ENCODE measurements around the gene RPA1. TPM values are rescaled to one million over a fixed set of nuclear protein-coding genes. Genes with fewer than 3 reads are reported as not detected.
A peak's percentile ranks its signal among the peaks of the same experiment; 100 is the strongest.
"Not testable (repeated sequence)": the region's sequence is repeated elsewhere in the genome, so short reads cannot be mapped to it uniquely, and the experiment has no call there.

RPA1 gene
- total and polyA plus RNA-seq, 2 donors: 33.0 to 33.9 TPM

- H3K36me3 ChIP-seq (ENCODE audit: control insufficient read depth in 2 of 2, insufficient read depth in 2 of 2, low read length in 1 of 2): peaks cover 24 to 28% of the 10 kb centered on the region in 2 donors
- DNase-seq (ENCODE audit: low read depth in 6 of 9, low spot score in 9 of 9): no peak
- no peaks in the 10 kb centered on the region for H3K27me3 ChIP-seq (ENCODE audit: control insufficient read depth in 2 of 2, insufficient read depth in 1 of 2, low read length in 1 of 2)
- WGBS: 97% methylated on average over 5 of the region's 5 CpGs
- H3K4me3 ChIP-seq (ENCODE audit: low read length in 2 of 2): no peak overlapping the region
- no peak overlapping the region for H3K27ac ChIP-seq (ENCODE audit: low read depth in 1 of 2, low read length in 1 of 2)
- no peaks in the 10 kb centered on the region for H3K9me3 ChIP-seq (ENCODE audit: control insufficient read depth in 2 of 2, insufficient read depth in 1 of 2, low read length in 1 of 2)
- peaks cover 0 to 7% of the 10 kb centered on the region in 2 donors for H3K4me1 ChIP-seq (ENCODE audit: control insufficient read depth in 2 of 2, insufficient read depth in 2 of 2, low read length in 2 of 2)
Observed at GRCh38 chr17:1789936-1790335, 39.9 kb upstream of the RPA1 start.

- DNase-seq (ENCODE audit: low read depth in 6 of 9, low spot score in 9 of 9): no peak
- peaks cover 5 to 13% of the 10 kb centered on the region in 2 donors for H3K36me3 ChIP-seq (ENCODE audit: control insufficient read depth in 2 of 2, insufficient read depth in 2 of 2, low read length in 1 of 2)
- WGBS: 90% methylated on average over 23 of the region's 23 CpGs
- no peak overlapping the region for H3K27ac ChIP-seq (ENCODE audit: low read depth in 1 of 2, low read length in 1 of 2)
- H3K4me3 ChIP-seq (ENCODE audit: low read length in 2 of 2): no peak overlapping the region
- H3K9me3 ChIP-seq (ENCODE audit: control insufficient read depth in 2 of 2, insufficient read depth in 1 of 2, low read length in 1 of 2): no peaks in the 10 kb centered on the region
- H3K27me3 ChIP-seq (ENCODE audit: control insufficient read depth in 2 of 2, insufficient read depth in 1 of 2, low read length in 1 of 2): no peaks in the 10 kb centered on the region
- H3K4me1 ChIP-seq (ENCODE audit: control insufficient read depth in 2 of 2, insufficient read depth in 2 of 2, low read length in 2 of 2): peaks cover 0 to 7% of the 10 kb centered on the region in 2 donors
Observed at GRCh38 chr17:1792495-1793446, 37.0 kb upstream of the RPA1 start.

- Histone ChIP-seq H3K4me3 (ENCODE audit: low read length in 2 of 2) (no peak overlapping the region), H3K36me3 (ENCODE audit: control insufficient read depth in 2 of 2, insufficient read depth in 2 of 2, low read length in 1 of 2) (peaks cover 5 to 18% of the 10 kb centered on the region in 2 donors), H3K27ac (ENCODE audit: low read depth in 1 of 2, low read length in 1 of 2) (peak overlapping the region in 1 of 2 donors; percentile 8), H3K9me3 (ENCODE audit: control insufficient read depth in 2 of 2, insufficient read depth in 1 of 2, low read length in 1 of 2) (no peaks in the 10 kb centered on the region), H3K4me1 (ENCODE audit: control insufficient read depth in 2 of 2, insufficient read depth in 2 of 2, low read length in 2 of 2) (peaks cover 0 to 7% of the 10 kb centered on the region in 2 donors), H3K27me3 (ENCODE audit: control insufficient read depth in 2 of 2, insufficient read depth in 1 of 2, low read length in 1 of 2) (no peaks in the 10 kb centered on the region)
- 67% methylated on average over 1 of the region's 1 CpG for WGBS
- DNase-seq (ENCODE audit: low read depth in 6 of 9, low spot score in 9 of 9): no peak
Observed at GRCh38 chr17:1793447-1793806, 36.4 kb upstream of the RPA1 start.

- no peak for DNase-seq (ENCODE audit: low read depth in 6 of 9, low spot score in 9 of 9)
- peaks cover 20 to 33% of the 10 kb centered on the region in 2 donors for H3K36me3 ChIP-seq (ENCODE audit: control insufficient read depth in 2 of 2, insufficient read depth in 2 of 2, low read length in 1 of 2)
- 60% methylated on average over 1 of the region's 1 CpG for WGBS
- no peak overlapping the region for H3K27ac ChIP-seq (ENCODE audit: low read depth in 1 of 2, low read length in 1 of 2)
- no peaks in the 10 kb centered on the region for H3K9me3 ChIP-seq (ENCODE audit: control insufficient read depth in 2 of 2, insufficient read depth in 1 of 2, low read length in 1 of 2)
- no peaks in the 10 kb centered on the region for H3K27me3 ChIP-seq (ENCODE audit: control insufficient read depth in 2 of 2, insufficient read depth in 1 of 2, low read length in 1 of 2)
- H3K4me3 ChIP-seq (ENCODE audit: low read length in 2 of 2): no peak overlapping the region
- H3K4me1 ChIP-seq (ENCODE audit: control insufficient read depth in 2 of 2, insufficient read depth in 2 of 2, low read length in 2 of 2): peaks cover 0 to 7% of the 10 kb centered on the region in 2 donors
Observed at GRCh38 chr17:1796800-1797199, 33.0 kb upstream of the RPA1 start.

GRCh38 chr17:1797323-1797722 is 32.5 kb upstream of the RPA1 start:
- Histone ChIP-seq H3K4me3 (ENCODE audit: low read length in 2 of 2) (no peak overlapping the region), H3K4me1 (ENCODE audit: control insufficient read depth in 2 of 2, insufficient read depth in 2 of 2, low read length in 2 of 2) (peaks cover 0 to 7% of the 10 kb centered on the region in 2 donors), H3K9me3 (ENCODE audit: control insufficient read depth in 2 of 2, insufficient read depth in 1 of 2, low read length in 1 of 2) (no peaks in the 10 kb centered on the region), H3K36me3 (ENCODE audit: control insufficient read depth in 2 of 2, insufficient read depth in 2 of 2, low read length in 1 of 2) (peaks cover 23 to 38% of the 10 kb centered on the region in 2 donors), H3K27me3 (ENCODE audit: control insufficient read depth in 2 of 2, insufficient read depth in 1 of 2, low read length in 1 of 2) (no peaks in the 10 kb centered on the region), H3K27ac (ENCODE audit: low read depth in 1 of 2, low read length in 1 of 2) (no peak overlapping the region)
- no peak for DNase-seq (ENCODE audit: low read depth in 6 of 9, low spot score in 9 of 9)
- WGBS: 86% methylated on average over 3 of the region's 3 CpGs

GRCh38 chr17:1797846-1798245 is 32.0 kb upstream of the RPA1 start:
- WGBS: 98% methylated on average over 8 of the region's 8 CpGs
- H3K27ac ChIP-seq (ENCODE audit: low read depth in 1 of 2, low read length in 1 of 2); H3K4me3 ChIP-seq (ENCODE audit: low read length in 2 of 2); H3K9me3 ChIP-seq (ENCODE audit: control insufficient read depth in 2 of 2, insufficient read depth in 1 of 2, low read length in 1 of 2); H3K4me1 ChIP-seq (ENCODE audit: control insufficient read depth in 2 of 2, insufficient read depth in 2 of 2, low read length in 2 of 2); DNase-seq (ENCODE audit: low read depth in 6 of 9, low spot score in 9 of 9); H3K27me3 ChIP-seq (ENCODE audit: control insufficient read depth in 2 of 2, insufficient read depth in 1 of 2, low read length in 1 of 2): not testable (repeated sequence)
- H3K36me3 ChIP-seq (ENCODE audit: control insufficient read depth in 2 of 2, insufficient read depth in 2 of 2, low read length in 1 of 2): peaks cover 25 to 43% of the 10 kb centered on the region in 2 donors

GRCh38 chr17:1800240-1800639 is 29.6 kb upstream of the RPA1 start:
- no peaks in the 10 kb centered on the region for H3K27me3 ChIP-seq (ENCODE audit: control insufficient read depth in 2 of 2, insufficient read depth in 1 of 2, low read length in 1 of 2)
- DNase-seq (ENCODE audit: low read depth in 6 of 9, low spot score in 9 of 9): no peak
- H3K27ac ChIP-seq (ENCODE audit: low read depth in 1 of 2, low read length in 1 of 2): no peak overlapping the region
- peaks cover 36 to 52% of the 10 kb centered on the region in 2 donors for H3K36me3 ChIP-seq (ENCODE audit: control insufficient read depth in 2 of 2, insufficient read depth in 2 of 2, low read length in 1 of 2)
- no peak overlapping the region for H3K4me3 ChIP-seq (ENCODE audit: low read length in 2 of 2)
- no peaks in the 10 kb centered on the region for H3K4me1 ChIP-seq (ENCODE audit: control insufficient read depth in 2 of 2, insufficient read depth in 2 of 2, low read length in 2 of 2)
- 96% methylated on average over 7 of the region's 7 CpGs for WGBS
- H3K9me3 ChIP-seq (ENCODE audit: control insufficient read depth in 2 of 2, insufficient read depth in 1 of 2, low read length in 1 of 2): no peaks in the 10 kb centered on the region

GRCh38 chr17:1800712-1801111 is 29.1 kb upstream of the RPA1 start:
- Histone ChIP-seq H3K4me3 (ENCODE audit: low read length in 2 of 2) (no peak overlapping the region), H3K27me3 (ENCODE audit: control insufficient read depth in 2 of 2, insufficient read depth in 1 of 2, low read length in 1 of 2) (no peaks in the 10 kb centered on the region), H3K9me3 (ENCODE audit: control insufficient read depth in 2 of 2, insufficient read depth in 1 of 2, low read length in 1 of 2) (no peaks in the 10 kb centered on the region), H3K27ac (ENCODE audit: low read depth in 1 of 2, low read length in 1 of 2) (no peak overlapping the region), H3K36me3 (ENCODE audit: control insufficient read depth in 2 of 2, insufficient read depth in 2 of 2, low read length in 1 of 2) (peaks cover 36 to 52% of the 10 kb centered on the region in 2 donors), H3K4me1 (ENCODE audit: control insufficient read depth in 2 of 2, insufficient read depth in 2 of 2, low read length in 2 of 2) (no peaks in the 10 kb centered on the region)
- no peak for DNase-seq (ENCODE audit: low read depth in 6 of 9, low spot score in 9 of 9)
- WGBS: 99% methylated on average over 4 of the region's 4 CpGs

GRCh38 chr17:1802429-1802828 is 27.4 kb upstream of the RPA1 start:
- Histone ChIP-seq H3K27me3 (ENCODE audit: control insufficient read depth in 2 of 2, insufficient read depth in 1 of 2, low read length in 1 of 2) (no peaks in the 10 kb centered on the region), H3K36me3 (ENCODE audit: control insufficient read depth in 2 of 2, insufficient read depth in 2 of 2, low read length in 1 of 2) (peaks cover 33 to 45% of the 10 kb centered on the region in 2 donors), H3K9me3 (ENCODE audit: control insufficient read depth in 2 of 2, insufficient read depth in 1 of 2, low read length in 1 of 2) (no peaks in the 10 kb centered on the region), H3K4me1 (ENCODE audit: control insufficient read depth in 2 of 2, insufficient read depth in 2 of 2, low read length in 2 of 2) (no peaks in the 10 kb centered on the region), H3K27ac (ENCODE audit: low read depth in 1 of 2, low read length in 1 of 2) (no peak overlapping the region), H3K4me3 (ENCODE audit: low read length in 2 of 2) (no peak overlapping the region)
- DNase-seq (ENCODE audit: low read depth in 6 of 9, low spot score in 9 of 9): no peak
- WGBS: 98% methylated on average over 1 of the region's 1 CpG

Data from thymus (tissue), 11 donors.